Tibial nerve (tissue), 4 donors: ENCODE results near the gene RRM2.

Experiments
- CTCF ChIP-seq, 5 experiments: fragments of 200-600 bp in 3 of 5; fragments of 450-650 bp in 2 of 5; sonication (generic) in 3 of 5; IDR thresholded peaks; one replicate each; pipeline ENCODE4 v1.5.1; 2016 to 2019; ENCODE audit warnings: antibody characterized with exemption in 5 of 5, mild to moderate bottlenecking in 3 of 5, moderate library complexity in 2 of 5
- EP300 ChIP-seq, 2 donors: sonication (generic); formaldehyde crosslinking; IDR thresholded peaks; one replicate each; pipeline ENCODE4 v1.6.1; 2017; ENCODE audit warnings: antibody characterized with exemption in 2 of 2, mild to moderate bottlenecking in 1 of 2

- TF ChIP-seq CTCF (IDR thresholded peaks at IDR 0.05) (peak in 2 of 5 experiments; percentile 10 to 25), EP300 (IDR thresholded peaks at IDR 0.05) (peak in 1 of 2 donors; percentile 53)
These were observed at the start of gene RRM2 for GRCh38 chr2:10122500-10123280.
